DMS114 treated with DMSO at 0.1 percent for 48 hours (cell line): ENCODE measurements around the gene ECD.

Experiments used
- DNase-seq: peaks from one replicate; lab custom pipeline; 2025; ENCODE audit not compliant: unreplicated experiment; lab: John Stamatoyannopoulos, UW

The ECD gene

GRCh38 chr10:73167783-73168464 is at the start of gene ECD, which contains the start of gene FAM149B1:
Gene ECD (minus strand): TSS chr10:73168008. CDS start chr10:73163937, 4,071 bp downstream.
Gene FAM149B1 (plus strand): TSS chr10:73168119. CDS start chr10:73168340, 221 bp downstream.
- DNase-seq: peak; percentile 91

DNA sequence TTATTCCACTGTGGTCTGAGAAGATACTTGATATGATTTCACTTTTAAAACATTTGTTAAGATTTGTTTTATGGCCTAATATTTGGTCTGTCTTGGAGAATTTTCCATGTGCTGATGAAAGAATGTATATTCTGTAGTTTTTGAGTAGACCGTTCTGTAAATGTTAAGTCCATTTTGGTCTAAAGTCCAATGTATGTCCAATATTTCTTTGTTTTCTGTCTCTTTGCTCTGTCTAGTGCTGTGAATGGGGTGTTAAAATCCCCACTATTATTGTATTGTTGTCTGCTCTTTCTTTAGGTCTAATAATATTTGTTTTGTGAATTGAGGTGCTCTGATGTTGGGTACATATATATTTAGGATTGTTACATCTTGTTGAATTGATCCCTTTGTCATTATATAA is 47.9 kb upstream of the ECD start:
- DNase-seq: no peak

GRCh38 chr10:73211106-73211811 is 43.5 kb upstream of the ECD start:
- DNase-seq: no peak

- no peak for DNase-seq
Observed at GRCh38 chr10:73210395-73211105, 42.7 kb upstream of the ECD start.

- no peak for DNase-seq
Observed at GRCh38 chr10:73209705-73210104, 41.9 kb upstream of the ECD start.

GRCh38 chr10:73207883-73208282 is 40.1 kb upstream of the ECD start:
- no peak for DNase-seq

DNA sequence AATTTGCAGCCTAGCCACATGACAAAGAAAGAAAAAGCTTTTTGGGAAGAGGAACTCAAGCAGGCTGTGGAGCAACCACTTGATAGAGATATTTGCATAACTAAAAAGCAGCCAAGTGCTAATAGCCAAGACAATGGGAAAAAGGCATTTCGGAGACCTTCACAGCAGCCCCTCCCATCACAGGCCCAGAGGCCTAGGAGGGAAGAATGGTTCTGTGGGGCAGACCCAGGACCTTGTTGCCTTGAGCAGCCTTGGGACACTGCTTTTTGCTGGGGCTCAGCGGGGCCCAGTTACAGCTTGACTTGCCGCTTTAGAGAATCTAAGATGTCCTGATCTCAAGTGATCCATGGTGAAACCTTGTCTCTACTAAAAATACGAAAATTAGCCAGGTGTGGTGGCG is 38.6 kb upstream of the ECD start:
- DNase-seq: no peak

DNA sequence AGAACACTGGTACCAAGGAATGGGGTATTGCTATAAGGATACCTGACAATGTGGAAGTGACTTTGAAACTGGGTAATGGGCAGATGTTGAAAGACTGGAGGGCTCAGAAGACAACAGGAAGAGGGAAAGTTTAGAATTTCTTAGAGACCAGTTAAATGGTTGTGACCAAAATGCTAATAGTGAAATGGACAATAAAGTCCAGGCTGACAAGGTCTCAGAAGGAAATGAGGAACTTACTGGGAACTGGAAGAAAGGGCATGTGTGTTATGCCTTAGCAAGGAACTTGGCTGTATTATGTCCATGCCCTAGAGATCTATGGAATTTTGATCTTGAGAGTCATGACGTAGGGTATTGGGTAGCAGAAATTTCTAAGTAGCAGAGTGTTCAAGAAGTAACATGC is 38.1 kb upstream of the ECD start:
- DNase-seq: no peak

- DNase-seq: no peak
Observed at GRCh38 chr10:73205081-73205480, 37.3 kb upstream of the ECD start.

DNA sequence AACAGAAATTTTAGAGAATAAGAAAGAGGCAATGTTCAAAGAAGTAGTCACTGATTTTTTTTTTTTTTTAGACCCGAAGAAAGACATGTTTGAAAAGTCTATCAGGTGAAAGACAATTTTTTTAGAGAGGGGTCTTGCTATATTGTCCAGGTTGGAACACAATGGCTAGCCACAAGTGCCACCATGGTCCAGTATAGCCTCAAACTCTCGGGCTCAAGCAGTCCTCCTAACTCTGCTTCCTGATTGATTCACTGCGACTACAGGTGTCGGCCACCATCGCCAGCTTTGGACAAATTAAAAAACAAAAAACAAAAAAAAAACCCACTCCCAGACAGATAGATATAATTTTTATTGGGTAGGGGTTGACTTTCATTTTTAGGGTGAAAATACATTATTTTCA is 22.4 kb upstream of the ECD start:
- DNase-seq: no peak

DNA sequence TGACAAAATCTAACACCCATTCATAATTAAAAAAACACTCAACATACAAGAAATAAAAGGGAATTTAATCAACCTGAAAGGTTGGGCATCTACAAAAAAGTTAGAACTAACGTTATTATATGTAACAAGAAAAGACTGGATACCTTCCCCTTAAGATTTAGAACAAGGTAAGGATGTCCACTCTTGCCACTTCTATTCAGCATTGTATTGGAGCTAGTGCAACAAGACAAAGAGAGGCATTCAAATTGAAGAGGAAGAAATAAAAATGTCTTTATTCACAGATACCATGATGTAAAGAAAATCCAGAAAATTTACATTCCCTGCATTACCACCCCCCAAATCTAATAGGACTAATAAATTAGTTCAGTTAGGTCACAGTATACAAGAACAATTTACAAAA is 18.5 kb upstream of the ECD start:
- no peak for DNase-seq

DNA sequence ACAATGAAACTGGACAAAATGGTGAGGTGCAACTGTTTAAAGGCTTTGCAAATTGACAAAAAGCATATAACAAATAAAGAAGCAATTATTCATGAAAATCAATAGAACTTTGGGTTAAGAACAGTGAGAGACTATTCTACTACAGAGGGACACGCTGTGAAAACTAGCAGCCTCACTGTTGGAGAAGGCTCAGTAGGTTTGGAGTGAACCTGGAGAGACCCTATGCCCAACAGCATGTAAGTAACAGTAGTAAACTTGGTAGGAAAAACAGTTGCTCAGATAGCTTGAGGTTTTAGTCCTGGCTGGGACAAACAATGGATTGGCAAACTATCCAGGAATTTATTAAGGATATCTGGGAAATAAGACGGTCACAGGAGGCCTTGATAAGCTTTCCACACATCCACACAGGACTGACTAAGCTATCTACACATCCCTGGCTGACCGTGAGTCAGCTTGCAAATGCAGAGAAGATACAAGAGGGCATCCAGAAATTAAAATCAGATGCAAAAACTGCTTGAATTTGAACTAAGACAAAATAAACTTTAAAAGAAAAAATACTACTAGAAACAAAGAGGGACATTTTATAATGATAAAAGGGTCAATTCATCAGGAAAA is 16.0 kb upstream of the ECD start:
- DNase-seq: no peak

DNA sequence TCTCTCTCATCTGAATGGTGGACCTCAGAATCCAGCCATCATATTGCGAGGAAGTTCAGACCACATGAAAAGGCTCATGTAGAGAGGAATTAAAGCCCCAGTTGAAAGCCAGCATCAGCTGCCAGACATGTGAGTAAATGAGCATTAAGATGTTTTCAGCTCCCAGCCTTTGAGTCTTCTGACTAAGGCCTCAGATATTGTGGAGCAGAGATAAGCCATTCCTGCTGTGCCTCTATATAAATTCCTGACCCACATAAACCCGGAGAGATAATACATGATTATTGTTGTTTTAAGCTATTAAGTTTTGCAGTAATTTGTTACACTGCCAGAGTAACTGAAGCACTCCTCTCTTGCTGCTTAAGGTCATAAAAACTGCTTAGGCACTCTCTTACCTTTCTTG is 14.8 kb upstream of the ECD start:
- DNase-seq: no peak

- no peak for DNase-seq
Observed at GRCh38 chr10:73174148-73174925, 6.5 kb upstream of the ECD start.

DNA sequence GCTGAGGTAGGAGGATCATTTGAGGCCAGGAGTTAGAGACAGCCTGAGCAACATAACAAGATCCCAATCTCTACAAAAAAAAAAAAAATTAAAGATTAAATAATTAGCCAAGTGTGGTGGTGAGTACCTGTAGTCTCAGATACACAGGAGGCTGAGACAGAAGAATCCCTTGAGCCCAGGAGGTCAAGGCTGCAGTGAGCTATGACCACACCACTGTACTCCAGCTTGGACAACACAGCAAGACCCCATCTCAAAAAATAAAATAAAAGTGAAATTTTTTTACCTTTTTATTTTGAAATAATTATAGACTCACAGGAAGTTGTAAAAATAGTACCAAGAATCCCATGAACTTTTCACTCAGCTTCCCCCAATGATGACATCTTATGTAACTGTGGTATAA is 5.1 kb upstream of the ECD start:
- DNase-seq: no peak

DNA sequence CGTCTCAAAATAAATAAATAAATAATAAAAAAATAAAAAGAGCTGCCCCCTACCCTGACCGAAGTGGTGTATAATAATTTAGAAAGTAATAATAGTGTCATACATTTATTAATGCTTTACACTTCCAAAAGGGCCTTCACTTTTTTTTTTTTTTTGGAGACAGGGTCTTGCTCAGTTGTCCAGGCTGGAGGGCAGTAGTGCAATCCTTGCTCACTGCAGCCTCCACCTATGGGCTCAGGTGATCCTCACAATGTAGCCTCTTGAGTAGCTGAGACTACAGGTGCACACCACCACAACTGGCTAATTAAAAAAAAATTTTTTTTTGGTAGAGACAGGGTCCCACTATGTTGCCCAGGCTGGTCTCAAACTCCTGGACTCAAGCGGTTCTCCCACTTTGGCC is 1.5 kb upstream of the ECD start:
- no peak for DNase-seq

GRCh38 chr10:73168465-73168803 is 626 bp upstream of the ECD start:
- DNase-seq: peak; percentile 63

GRCh38 chr10:73167458-73167782 is 388 bp downstream of the ECD start:
- no peak for DNase-seq

GRCh38 chr10:73166972-73167371 is 836 bp downstream of the ECD start:
- DNase-seq: no peak

DNA sequence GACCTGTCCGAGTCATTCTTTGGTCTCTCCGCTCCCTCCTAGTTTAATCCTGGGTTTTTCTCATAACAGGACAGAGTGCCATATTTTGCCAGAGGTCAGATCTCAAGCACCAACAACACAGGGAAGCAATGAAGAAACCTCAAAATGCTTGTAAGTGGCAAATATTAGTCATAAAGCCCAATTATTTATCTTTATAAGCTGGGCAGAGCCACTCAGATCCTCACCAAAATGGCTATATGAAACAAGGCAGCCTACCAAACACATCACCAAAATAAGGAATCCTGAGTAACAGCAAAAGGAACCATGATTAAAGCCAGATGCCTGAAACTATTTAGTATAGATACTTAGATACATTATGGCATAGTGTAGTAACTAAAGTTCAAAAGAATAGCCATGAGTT is 4.7 kb downstream of the ECD start:
- DNase-seq: no peak

DNA sequence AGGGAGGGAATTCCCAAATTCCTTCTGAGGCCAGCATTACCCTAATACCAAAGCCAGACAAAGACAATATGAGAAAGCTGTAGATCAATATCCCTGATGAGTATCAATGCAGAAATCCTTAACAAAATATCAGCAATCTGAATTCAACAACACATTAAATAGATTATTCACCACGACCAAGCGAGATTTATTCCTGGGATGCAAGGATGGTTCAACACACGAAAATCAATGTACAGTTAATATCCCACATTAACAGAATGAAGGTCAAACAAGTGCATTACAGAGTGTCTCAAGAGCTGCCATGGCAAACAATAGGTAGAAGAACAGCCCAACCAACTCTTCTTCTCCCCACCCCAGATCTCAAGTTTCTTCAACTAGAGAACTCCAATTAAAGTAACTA is 6.1 kb downstream of the ECD start:
- DNase-seq: no peak
